ENCODE data around the gene EXOC3L4.

GRCh38 chr14:103127861-103128598, 33.5 kb downstream of the EXOC3L4 start:
- no peak for TF ChIP-seq CTCF (optimal IDR thresholded peaks at IDR 0.05 in 1 of 3, IDR thresholded peaks at IDR 0.05 in 1 of 3, conservative IDR thresholded peaks at IDR 0.05 in 1 of 3; ENCODE audit: extremely low read depth in 1 of 3, insufficient read depth in 2 of 3, low read length in 3 of 3)
- no peak for TF ChIP-seq EZH2 (IDR thresholded peaks at IDR 0.05; ENCODE audit: low read length)
